Measurements from ENCODE around the gene RAB31.

RAB31 gene

DNA sequence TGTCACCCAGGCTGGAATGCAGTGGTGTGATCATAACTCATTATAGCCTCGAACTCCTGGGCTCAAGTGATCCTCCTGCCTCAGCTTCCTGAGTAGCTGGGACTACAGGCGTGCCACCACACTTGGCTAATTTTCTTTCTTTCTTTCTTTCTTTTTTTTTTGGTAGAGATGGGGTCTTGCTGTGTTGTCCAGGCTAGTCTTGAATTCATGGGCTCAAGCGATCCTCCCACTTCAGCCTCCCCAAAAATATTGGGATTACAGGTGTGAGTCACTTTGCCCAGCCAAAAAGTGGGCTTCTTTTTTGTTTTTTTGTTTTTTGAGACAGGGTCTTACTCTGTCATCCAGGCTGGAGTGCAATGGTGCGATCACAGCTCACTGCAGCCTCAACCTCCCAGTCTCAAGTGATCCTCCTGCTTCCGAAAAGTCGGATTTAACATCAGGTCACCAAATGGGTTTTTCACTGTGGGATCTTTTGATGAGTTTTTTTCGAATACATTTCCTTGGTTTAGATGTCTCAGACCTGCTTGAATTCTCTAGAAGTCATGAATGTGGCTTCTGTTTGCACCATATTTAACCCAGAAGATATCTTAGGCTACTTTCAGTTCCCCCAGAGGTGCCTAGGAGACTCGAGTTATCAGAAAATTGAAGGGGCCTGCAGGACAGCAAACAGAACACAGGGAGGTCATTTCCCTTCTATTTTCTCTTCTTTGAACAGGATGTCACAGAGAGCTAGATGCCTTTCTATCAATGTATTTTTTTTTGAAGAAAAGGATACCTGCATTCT is 8.9 kb downstream of the RAB31 start:
- Histone ChIP-seq H3K36me3 (ENCODE audit: insufficient read depth, low read depth, low read length) (no peaks in the 10 kb centered on the region), H3K4me1 (ENCODE audit: insufficient read depth, low read length) (0 out of 2 replicates have a peak, but pooled peaks cover 2% of the 10 kb centered on the region), H3K9ac (ENCODE audit: low read depth, low read length) (no peak overlapping the region), H3K27ac (ENCODE audit: low read length) (no peak overlapping the region), H3K27me3 (ENCODE audit: insufficient read depth, low read length) (no peaks in the 10 kb centered on the region), H3K4me3 (ENCODE audit: low read length) (no peak overlapping the region), H3K9me3 (ENCODE audit: insufficient read depth, low read depth, low read length) (no peaks in the 10 kb centered on the region)

GRCh38 chr18:9719421-9719981 is 11.4 kb downstream of the RAB31 start:
- Histone ChIP-seq H3K36me3 (ENCODE audit: insufficient read depth, low read depth, low read length) (no peaks in the 10 kb centered on the region), H3K27me3 (ENCODE audit: insufficient read depth, low read length) (no peaks in the 10 kb centered on the region), H3K4me3 (ENCODE audit: low read length) (no peak overlapping the region), H3K27ac (ENCODE audit: low read length) (no peak overlapping the region), H3K9me3 (ENCODE audit: insufficient read depth, low read depth, low read length) (no peaks in the 10 kb centered on the region), H3K9ac (ENCODE audit: low read depth, low read length) (no peak overlapping the region), H3K4me1 (ENCODE audit: insufficient read depth, low read length) (peaks cover 2% of the 10 kb centered on the region; the same call in 1 of the 2 replicates)

- Histone ChIP-seq H3K27me3 (ENCODE audit: insufficient read depth, low read length) (no peaks in the 10 kb centered on the region), H3K9me3 (ENCODE audit: insufficient read depth, low read depth, low read length) (no peaks in the 10 kb centered on the region), H3K27ac (ENCODE audit: low read length) (no peak overlapping the region), H3K4me3 (ENCODE audit: low read length) (no peak overlapping the region), H3K4me1 (ENCODE audit: insufficient read depth, low read length) (peaks cover 7% of the 10 kb centered on the region; the same call in 1 of the 2 replicates), H3K36me3 (ENCODE audit: insufficient read depth, low read depth, low read length) (no peaks in the 10 kb centered on the region), H3K9ac (ENCODE audit: low read depth, low read length) (no peak overlapping the region)
Observed at GRCh38 chr18:9720327-9720726, 12.2 kb downstream of the RAB31 start.

DNA sequence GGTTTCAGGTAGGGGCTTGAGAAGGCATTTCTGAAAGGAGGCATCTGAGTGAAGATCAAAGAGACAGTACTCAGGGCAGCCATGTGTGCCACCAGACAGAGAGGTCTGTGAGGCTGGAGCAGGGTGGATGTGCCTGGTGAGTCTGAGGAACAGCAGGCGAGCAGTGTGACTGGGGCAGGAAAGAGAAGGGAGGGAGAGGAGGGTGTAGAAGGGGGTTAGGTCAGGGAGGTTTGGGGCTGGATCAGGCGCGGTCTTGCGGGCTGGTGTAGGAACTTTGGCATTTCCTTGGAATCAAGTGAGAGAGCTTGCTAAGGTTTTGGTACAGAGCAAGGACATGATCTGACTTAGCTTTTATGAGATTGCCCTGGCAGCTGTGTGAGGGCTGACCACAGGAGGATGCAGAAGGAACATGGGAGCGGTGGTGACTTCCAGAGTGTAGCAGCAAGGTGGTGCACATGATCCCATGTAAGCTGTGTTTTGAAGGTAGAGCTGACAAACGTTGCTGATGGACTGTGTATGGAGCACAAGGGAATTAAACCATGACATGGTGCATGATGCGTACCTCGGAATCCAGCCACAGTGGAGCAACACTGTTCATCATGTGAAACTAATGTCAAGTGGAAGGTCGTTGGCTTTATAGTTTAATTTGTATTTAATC is 13.9 kb downstream of the RAB31 start:
- no peak overlapping the region for H3K27ac ChIP-seq (ENCODE audit: low read length)
- H3K4me1 ChIP-seq (ENCODE audit: insufficient read depth, low read length) = peaks cover 7% of the 10 kb centered on the region; the same call in 1 of the 2 replicates
- H3K9me3 ChIP-seq (ENCODE audit: insufficient read depth, low read depth, low read length) = no peaks in the 10 kb centered on the region
- H3K4me3 ChIP-seq (ENCODE audit: low read length) = no peak overlapping the region
- no peak overlapping the region for H3K9ac ChIP-seq (ENCODE audit: low read depth, low read length)
- H3K27me3 ChIP-seq (ENCODE audit: insufficient read depth, low read length) = no peaks in the 10 kb centered on the region
- H3K36me3 ChIP-seq (ENCODE audit: insufficient read depth, low read depth, low read length) = no peaks in the 10 kb centered on the region

DNA sequence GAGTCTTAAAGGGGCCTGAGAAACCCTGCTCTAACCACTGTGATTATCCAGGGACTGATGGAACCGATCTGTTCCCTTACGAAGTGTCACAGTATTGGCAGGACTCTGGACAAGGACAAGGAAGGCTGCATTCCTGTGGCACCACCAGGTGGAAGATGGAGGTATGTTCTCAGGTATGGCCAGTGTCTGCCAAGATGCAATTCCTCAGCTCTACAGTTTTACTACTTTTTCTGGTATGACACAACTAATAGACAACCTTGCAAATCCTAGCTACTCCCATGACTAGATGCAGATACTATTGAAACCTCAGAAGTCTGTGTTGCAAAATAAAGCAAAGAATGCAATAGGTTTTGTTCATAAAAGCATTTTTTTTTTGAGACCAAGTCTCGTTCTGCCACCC is 14.6 kb downstream of the RAB31 start:
- Histone ChIP-seq H3K4me3 (ENCODE audit: low read length) (no peak overlapping the region), H3K27ac (ENCODE audit: low read length) (no peak overlapping the region), H3K9ac (ENCODE audit: low read depth, low read length) (no peak overlapping the region), H3K4me1 (ENCODE audit: insufficient read depth, low read length) (peaks cover 7% of the 10 kb centered on the region; the same call in 1 of the 2 replicates), H3K36me3 (ENCODE audit: insufficient read depth, low read depth, low read length) (no peaks in the 10 kb centered on the region), H3K9me3 (ENCODE audit: insufficient read depth, low read depth, low read length) (no peaks in the 10 kb centered on the region), H3K27me3 (ENCODE audit: insufficient read depth, low read length) (no peaks in the 10 kb centered on the region)

GRCh38 chr18:9724797-9725585 is 16.9 kb downstream of the RAB31 start:
- Histone ChIP-seq H3K27me3 (ENCODE audit: insufficient read depth, low read length) (no peaks in the 10 kb centered on the region), H3K4me3 (ENCODE audit: low read length) (no peak overlapping the region), H3K9ac (ENCODE audit: low read depth, low read length) (no peak overlapping the region), H3K4me1 (ENCODE audit: insufficient read depth, low read length) (peaks cover 5% of the 10 kb centered on the region; the same call in 1 of the 2 replicates), H3K9me3 (ENCODE audit: insufficient read depth, low read depth, low read length) (no peaks in the 10 kb centered on the region), H3K27ac (ENCODE audit: low read length) (no peak overlapping the region), H3K36me3 (ENCODE audit: insufficient read depth, low read depth, low read length) (no peaks in the 10 kb centered on the region)

DNA sequence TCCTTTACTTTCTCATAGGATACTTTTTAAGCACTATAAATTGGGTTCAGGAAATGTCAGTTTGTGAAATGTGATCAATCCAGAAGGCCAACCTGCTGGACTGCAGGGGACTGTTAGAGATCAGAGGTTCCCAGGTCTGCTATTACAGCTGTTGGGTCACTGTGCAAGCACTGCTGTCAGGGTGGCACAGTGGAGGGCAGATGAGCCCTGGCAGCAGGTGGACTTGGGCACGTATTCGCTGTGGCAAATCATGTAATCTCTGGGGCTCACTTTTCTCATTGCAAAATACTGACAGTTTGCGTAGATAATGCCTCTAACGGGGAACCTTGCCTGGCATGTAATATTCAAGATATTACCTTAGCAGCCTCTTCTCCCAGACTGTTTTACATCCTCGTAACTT is 18.1 kb downstream of the RAB31 start:
- H3K27me3 ChIP-seq (ENCODE audit: insufficient read depth, low read length) = no peaks in the 10 kb centered on the region
- H3K9me3 ChIP-seq (ENCODE audit: insufficient read depth, low read depth, low read length) = no peaks in the 10 kb centered on the region
- no peak overlapping the region for H3K27ac ChIP-seq (ENCODE audit: low read length)
- no peak overlapping the region for H3K4me3 ChIP-seq (ENCODE audit: low read length)
- H3K4me1 ChIP-seq (ENCODE audit: insufficient read depth, low read length) = peaks cover 5% of the 10 kb centered on the region; the same call in 1 of the 2 replicates
- no peak overlapping the region for H3K9ac ChIP-seq (ENCODE audit: low read depth, low read length)
- H3K36me3 ChIP-seq (ENCODE audit: insufficient read depth, low read depth, low read length) = no peaks in the 10 kb centered on the region

DNA sequence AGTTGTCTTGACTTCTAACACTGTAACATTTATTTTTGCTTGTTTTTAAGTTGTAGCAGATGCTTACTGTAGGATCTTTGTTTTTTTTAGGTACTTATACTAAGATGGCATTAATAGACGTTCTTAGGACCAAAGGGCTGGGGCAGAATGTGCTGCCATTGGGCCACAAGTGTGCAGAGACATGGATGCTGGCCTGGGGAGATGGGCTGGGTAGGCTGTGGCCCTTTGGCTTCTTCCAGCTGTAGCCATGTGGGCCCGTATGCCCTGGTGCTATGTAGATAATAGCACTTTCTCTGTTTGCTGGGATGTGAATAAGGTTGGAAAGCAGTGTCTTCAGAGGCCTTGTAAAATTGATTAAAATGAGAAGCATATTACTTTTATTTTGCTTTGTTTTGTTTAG is 18.8 kb downstream of the RAB31 start:
- no peak overlapping the region for H3K27ac ChIP-seq (ENCODE audit: low read length)
- no peaks in the 10 kb centered on the region for H3K36me3 ChIP-seq (ENCODE audit: insufficient read depth, low read depth, low read length)
- no peak overlapping the region for H3K9ac ChIP-seq (ENCODE audit: low read depth, low read length)
- H3K9me3 ChIP-seq (ENCODE audit: insufficient read depth, low read depth, low read length) = no peaks in the 10 kb centered on the region
- no peak overlapping the region for H3K4me3 ChIP-seq (ENCODE audit: low read length)
- peaks cover 5% of the 10 kb centered on the region; the same call in 1 of the 2 replicates for H3K4me1 ChIP-seq (ENCODE audit: insufficient read depth, low read length)
- no peaks in the 10 kb centered on the region for H3K27me3 ChIP-seq (ENCODE audit: insufficient read depth, low read length)

GRCh38 chr18:9730786-9731185 is 22.7 kb downstream of the RAB31 start:
- Histone ChIP-seq H3K27ac (ENCODE audit: low read length) (no peak overlapping the region), H3K4me1 (ENCODE audit: insufficient read depth, low read length) (peaks cover 3% of the 10 kb centered on the region; the same call in 1 of the 2 replicates), H3K4me3 (ENCODE audit: low read length) (no peak overlapping the region), H3K9ac (ENCODE audit: low read depth, low read length) (no peak overlapping the region), H3K27me3 (ENCODE audit: insufficient read depth, low read length) (no peaks in the 10 kb centered on the region), H3K36me3 (ENCODE audit: insufficient read depth, low read depth, low read length) (no peaks in the 10 kb centered on the region), H3K9me3 (ENCODE audit: insufficient read depth, low read depth, low read length) (no peaks in the 10 kb centered on the region)

GRCh38 chr18:9731380-9731779 is 23.3 kb downstream of the RAB31 start:
- Histone ChIP-seq H3K4me1 (ENCODE audit: insufficient read depth, low read length) (peaks cover 3% of the 10 kb centered on the region; the same call in 1 of the 2 replicates), H3K27me3 (ENCODE audit: insufficient read depth, low read length) (no peaks in the 10 kb centered on the region)

GRCh38 chr18:9732031-9732430 is 23.9 kb downstream of the RAB31 start:
- H3K27ac ChIP-seq (ENCODE audit: low read length) = no peak overlapping the region
- no peak overlapping the region for H3K9ac ChIP-seq (ENCODE audit: low read depth, low read length)
- peaks cover 3% of the 10 kb centered on the region; the same call in 1 of the 2 replicates for H3K4me1 ChIP-seq (ENCODE audit: insufficient read depth, low read length)
- no peaks in the 10 kb centered on the region for H3K27me3 ChIP-seq (ENCODE audit: insufficient read depth, low read length)
- H3K36me3 ChIP-seq (ENCODE audit: insufficient read depth, low read depth, low read length) = no peaks in the 10 kb centered on the region
- no peak overlapping the region for H3K4me3 ChIP-seq (ENCODE audit: low read length)
- H3K9me3 ChIP-seq (ENCODE audit: insufficient read depth, low read depth, low read length) = no peaks in the 10 kb centered on the region

More at GRCh38 chr18:9731380-9731779, 23.3 kb downstream of the RAB31 start:
- Histone ChIP-seq H3K9ac (ENCODE audit: low read depth, low read length) (no peak overlapping the region), H3K4me3 (ENCODE audit: low read length) (no peak overlapping the region), H3K36me3 (ENCODE audit: insufficient read depth, low read depth, low read length) (no peaks in the 10 kb centered on the region), H3K27ac (ENCODE audit: low read length) (no peak overlapping the region), H3K9me3 (ENCODE audit: insufficient read depth, low read depth, low read length) (no peaks in the 10 kb centered on the region)
